Measurements from ENCODE around the gene NR0B1. TPM values are rescaled to one million over a fixed set of nuclear protein-coding genes. Genes with fewer than 3 reads are reported as not detected.

Gene NR0B1
- total RNA-seq, 4 donors from 2014 or later = not detected

DNA sequence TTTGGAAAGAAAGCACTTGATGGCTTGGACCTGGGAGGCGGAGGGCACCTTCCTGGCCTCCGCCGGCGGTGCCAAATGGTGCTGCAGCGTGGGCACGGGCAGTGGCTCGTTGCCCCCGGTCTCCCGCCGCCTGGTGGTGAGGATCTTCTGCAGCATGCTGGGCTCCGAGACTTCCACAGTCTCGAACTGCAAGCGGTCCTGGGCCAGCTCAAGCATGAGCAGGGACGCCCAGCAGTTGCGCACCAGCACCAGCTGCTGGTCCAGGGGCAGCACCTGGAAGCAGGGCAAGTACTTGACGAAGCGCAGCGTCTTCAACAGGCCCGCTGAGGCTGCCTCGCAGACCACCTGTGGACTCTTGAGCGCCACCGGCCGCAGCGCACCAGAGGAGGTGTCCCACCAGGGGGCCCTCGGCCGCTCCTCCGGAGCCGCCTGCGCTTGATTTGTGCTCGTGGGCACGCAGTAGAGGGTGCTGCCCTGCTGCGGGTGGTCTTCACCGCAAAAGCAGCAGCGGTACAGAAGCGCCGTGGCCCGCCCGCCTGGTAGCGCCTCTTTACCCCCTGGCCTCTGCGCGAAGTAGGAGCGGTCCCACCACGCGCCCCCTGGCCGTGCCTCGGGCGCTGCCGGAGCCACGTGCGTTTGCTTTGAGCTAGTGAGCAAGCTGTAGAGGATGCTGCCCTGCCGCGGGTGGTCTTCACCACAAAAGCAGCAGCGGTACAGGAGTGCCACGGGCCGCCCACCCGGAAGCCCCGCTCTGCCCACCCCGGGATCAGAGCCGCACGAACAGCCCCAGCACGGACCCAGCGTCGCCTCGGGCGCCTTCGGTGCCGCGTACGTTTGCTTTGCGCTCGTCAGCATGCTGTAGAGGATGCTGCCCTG, 689 bp downstream of the NR0B1 start:
- ATAC-seq = peak; percentile 26
- TF ChIP-seq POLR2AphosphoS5 (IDR thresholded peaks at IDR 0.05) (no peak), POLR2A (IDR thresholded peaks at IDR 0.05) (no peak), EP300 (IDR thresholded peaks at IDR 0.05) (no peak), CTCF (IDR thresholded peaks at IDR 0.05) (no peak)
- Histone ChIP-seq H3K4me3 (peak overlapping the region in 1 of 2 donors; percentile 25), H3K27me3 (peaks cover 29% of the 10 kb centered on the region), H3K36me3 (no peaks in the 10 kb centered on the region), H3K27ac (no peak overlapping the region), H3K4me1 (peaks cover 0 to 13% (median 0%) of the 10 kb centered on the region in 3 donors), H3K9me3 (no peaks in the 10 kb centered on the region)
- whole genome bisulfite sequencing, 2 donors (ENCODE audit: low coverage in 1 of 2) = no CpG with 5 or more reads among the region's 71 CpGs

GRCh38 chrX:30307466-30307865, 1.7 kb downstream of the NR0B1 start:
- WGBS, 2 donors (ENCODE audit: low coverage in 1 of 2) = 83 to 100% methylated on average over 1 of the region's 1 CpG
- no peak for ATAC-seq
- no peak for TF ChIP-seq POLR2AphosphoS5 (IDR thresholded peaks at IDR 0.05)
- TF ChIP-seq EP300 (IDR thresholded peaks at IDR 0.05) = no peak
- TF ChIP-seq CTCF (IDR thresholded peaks at IDR 0.05) = no peak
- no peak for TF ChIP-seq POLR2A (IDR thresholded peaks at IDR 0.05)
- H3K4me1 ChIP-seq = peaks cover 0 to 13% (median 0%) of the 10 kb centered on the region in 3 donors
- H3K27ac ChIP-seq = no peak overlapping the region
- no peaks in the 10 kb centered on the region for H3K9me3 ChIP-seq
- no peak overlapping the region for H3K4me3 ChIP-seq
- peaks cover 29% of the 10 kb centered on the region for H3K27me3 ChIP-seq
- no peaks in the 10 kb centered on the region for H3K36me3 ChIP-seq

GRCh38 chrX:30304866-30305265, 4.3 kb downstream of the NR0B1 start:
- TF ChIP-seq EP300 (IDR thresholded peaks at IDR 0.05) (no peak), POLR2AphosphoS5 (IDR thresholded peaks at IDR 0.05) (no peak), POLR2A (IDR thresholded peaks at IDR 0.05) (no peak), CTCF (IDR thresholded peaks at IDR 0.05) (no peak)
- Histone ChIP-seq H3K4me1 (peaks cover 0 to 13% (median 0%) of the 10 kb centered on the region in 3 donors), H3K27me3 (peaks cover 29% of the 10 kb centered on the region), H3K9me3 (no peaks in the 10 kb centered on the region), H3K27ac (no peak overlapping the region), H3K4me3 (no peak overlapping the region), H3K36me3 (no peaks in the 10 kb centered on the region)
- 36 to 40% methylated on average over 5 to 6 of the region's 6 CpGs for WGBS, 2 donors (ENCODE audit: low coverage in 1 of 2)
- no peak for ATAC-seq

GRCh38 chrX:30302956-30303355, 6.2 kb downstream of the NR0B1 start:
- H3K4me3 ChIP-seq = no peak overlapping the region
- no peak for TF ChIP-seq POLR2A (IDR thresholded peaks at IDR 0.05)
- TF ChIP-seq EP300 (IDR thresholded peaks at IDR 0.05) = no peak
- TF ChIP-seq CTCF (IDR thresholded peaks at IDR 0.05) = no peak
- TF ChIP-seq POLR2AphosphoS5 (IDR thresholded peaks at IDR 0.05) = no peak
- no peak overlapping the region for H3K27ac ChIP-seq
- H3K27me3 ChIP-seq = peaks cover 12% of the 10 kb centered on the region
- 50 to 53% methylated on average over 2 of the region's 6 CpGs for WGBS, 2 donors (ENCODE audit: low coverage in 1 of 2)
- H3K36me3 ChIP-seq = no peaks in the 10 kb centered on the region
- no peaks in the 10 kb centered on the region for H3K9me3 ChIP-seq
- no peak for ATAC-seq
- H3K4me1 ChIP-seq = no peaks in the 10 kb centered on the region

- H3K4me1 ChIP-seq = no peaks in the 10 kb centered on the region
- H3K36me3 ChIP-seq = no peaks in the 10 kb centered on the region
- TF ChIP-seq POLR2A (IDR thresholded peaks at IDR 0.05) (no peak), EP300 (IDR thresholded peaks at IDR 0.05) (no peak), CTCF (IDR thresholded peaks at IDR 0.05) (no peak), POLR2AphosphoS5 (IDR thresholded peaks at IDR 0.05) (no peak)
- no peak for ATAC-seq
- H3K4me3 ChIP-seq = no peak overlapping the region
- H3K27me3 ChIP-seq = peaks cover 3% of the 10 kb centered on the region
- WGBS, 2 donors (ENCODE audit: low coverage in 1 of 2) = 0 to 40% methylated on average over 1 to 2 of the region's 5 CpGs
- no peaks in the 10 kb centered on the region for H3K9me3 ChIP-seq
- no peak overlapping the region for H3K27ac ChIP-seq
Observed at GRCh38 chrX:30301963-30302362, 7.2 kb downstream of the NR0B1 start.

Data from gastroesophageal sphincter (tissue), 4 donors.